Common myeloid progenitor, CD34-positive (primary cell): ENCODE measurements around the gene NYAP1.
A peak's percentile ranks its signal among the peaks of the same experiment; 100 is the strongest.

Experiments
- CTCF ChIA-PET: fragments of 350-600 bp; sonication (Branson Sonifier 250); formaldehyde crosslinking; loops from one replicate; lab custom pipeline; 2021; ENCODE audit warnings: antibody characterized with exemption; lab: Charles Lee
- POLR2A ChIA-PET: fragments of 350-600 bp; sonication (Branson Sonifier 250); formaldehyde crosslinking; loops from one replicate; lab custom pipeline; 2021; ENCODE audit warnings: antibody characterized with exemption; lab: Charles Lee
- DNase-seq, 3 donors: peaks; one replicate each; pipeline versions ENCODE4 v3.0.0 to v3.0.0-alpha.2; 2013
- H3K27ac ChIP-seq, 2 experiments: 1 replicate in 1 of 2; 2 replicates in 1 of 2; pipeline ENCODE4 v1.7.0; 2013; ENCODE audit warnings: inconsistent platforms in 2 of 2, low read length in 2 of 2, mild to moderate bottlenecking in 2 of 2, low read depth in 1 of 2, moderate library complexity in 1 of 2; ENCODE audit not compliant: severe bottlenecking in 2 of 2, insufficient read depth in 1 of 2, poor library complexity in 1 of 2
- H3K27me3 ChIP-seq, 5 experiments: replicated peaks in 2 of 5; 1 replicate in 3 of 5; 2 replicates in 2 of 5; pipeline versions ENCODE4 v1.6.1 to v1.7.0; 2013; ENCODE audit warnings: low read length in 4 of 5, mild to moderate bottlenecking in 2 of 5, moderate library complexity in 2 of 5, inconsistent platforms in 1 of 5; ENCODE audit not compliant: insufficient read depth in 5 of 5, control insufficient read depth in 4 of 5
- H3K36me3 ChIP-seq, 4 experiments: 1 replicate in 2 of 4; 2 replicates in 2 of 4; pipeline versions ENCODE4 v1.6.1 to v1.7.0; 2013; ENCODE audit warnings: low read length in 3 of 4, control low read depth in 1 of 4, mild to moderate bottlenecking in 1 of 4; ENCODE audit not compliant: control insufficient read depth in 4 of 4, insufficient read depth in 4 of 4
- H3K4me1 ChIP-seq, 4 experiments: 1 replicate in 3 of 4; 2 replicates in 1 of 4; pipeline versions ENCODE4 v1.6.1 to v1.7.1; 2013; ENCODE audit warnings: low read length in 3 of 4, mild to moderate bottlenecking in 3 of 4, control low read depth in 1 of 4, inconsistent platforms in 1 of 4, moderate library complexity in 1 of 4; ENCODE audit not compliant: control insufficient read depth in 4 of 4, insufficient read depth in 4 of 4; ENCODE audit errors: control extremely low read depth in 1 of 4
- H3K4me3 ChIP-seq, 7 experiments: 1 replicate in 4 of 7; 2 replicates in 3 of 7; pipeline versions ENCODE4 v1.5.1 to v1.7.0; 2013; ENCODE audit warnings: mild to moderate bottlenecking in 7 of 7, low read length in 6 of 7, moderate library complexity in 6 of 7, inconsistent platforms in 2 of 7, low read depth in 2 of 7, control low read depth in 1 of 7; ENCODE audit not compliant: insufficient read depth in 4 of 7, control insufficient read depth in 1 of 7; ENCODE audit errors: extremely low read depth in 1 of 7
- H3K9me3 ChIP-seq, 5 experiments: 1 replicate in 4 of 5; 2 replicates in 1 of 5; pipeline versions ENCODE4 v1.6.1 to v1.7.1; 2013; ENCODE audit warnings: low read length in 4 of 5, mild to moderate bottlenecking in 2 of 5, inconsistent platforms in 1 of 5, low read depth in 1 of 5, moderate library complexity in 1 of 5; ENCODE audit not compliant: control insufficient read depth in 4 of 5, insufficient read depth in 2 of 5; ENCODE audit errors: control extremely low read depth in 1 of 5
- WGBS: methylation state at CpG from one replicate; pipeline ENCODE4 v1.1.5; 2013; ENCODE audit not compliant: insufficient coverage; 5-methylcytosine and 5-hydroxymethylcytosine counted together

The NYAP1 gene

GRCh38 chr7:100489121-100489520, 5.4 kb downstream of the NYAP1 start:
- Histone ChIP-seq H3K36me3 (no peaks in the 10 kb centered on the region), H3K27ac (no peak overlapping the region), H3K27me3 (peaks cover 0 to 3% (median 0%) of the 10 kb centered on the region in 5 experiments), H3K4me3 (no peak overlapping the region), H3K9me3 (no peaks in the 10 kb centered on the region), H3K4me1 (peaks cover 0 to 9% (median 6%) of the 10 kb centered on the region in 4 experiments)
- POLR2A ChIA-PET = no interaction called here
- 91% methylated on average over 6 of the region's 10 CpGs for WGBS
- CTCF ChIA-PET = interaction anchor here (1.0 to 2.0 kb wide), 6 partner anchors 8 to 100 kb away, joined by 3 to 7 read pairs (median 4); no protein-coding TSS in a partner anchor
- no peak for DNase-seq

- ChIA-PET POLR2A (no interaction called here), CTCF (interaction anchor here (0.7 to 2.0 kb wide), 7 partner anchors 9 to 75 kb away, joined by 3 to 7 read pairs (median 4); no protein-coding TSS in a partner anchor)
- DNase-seq = peak; percentile 65 to 89 (median 87)
- Histone ChIP-seq H3K27ac (no peak overlapping the region), H3K4me1 (peaks cover 0 to 12% (median 7%) of the 10 kb centered on the region in 4 experiments), H3K36me3 (no peaks in the 10 kb centered on the region), H3K27me3 (peaks cover 0 to 3% (median 0%) of the 10 kb centered on the region in 5 experiments), H3K9me3 (no peaks in the 10 kb centered on the region), H3K4me3 (no peak overlapping the region)
- WGBS = 61% methylated on average over 7 of the region's 9 CpGs
These were observed 6.1 kb downstream of the NYAP1 start for GRCh38 chr7:100489824-100490223.

GRCh38 chr7:100490483-100491191, 6.9 kb downstream of the NYAP1 start:
- Histone ChIP-seq H3K9me3 (no peaks in the 10 kb centered on the region), H3K4me3 (no peak overlapping the region), H3K4me1 (peaks cover 0 to 12% (median 7%) of the 10 kb centered on the region in 4 experiments), H3K36me3 (no peaks in the 10 kb centered on the region), H3K27ac (no peak overlapping the region), H3K27me3 (peaks cover 0 to 3% (median 0%) of the 10 kb centered on the region in 5 experiments)
- WGBS = 95% methylated on average over 17 of the region's 25 CpGs
- ChIA-PET CTCF (interaction anchor here (0.7 to 2.0 kb wide), 6 partner anchors 13 to 74 kb away, joined by 3 to 7 read pairs (median 4); no protein-coding TSS in a partner anchor), POLR2A (no interaction called here)
- no peak for DNase-seq

GRCh38 chr7:100491192-100491578, 7.5 kb downstream of the NYAP1 start:
- no peaks in the 10 kb centered on the region for H3K9me3 ChIP-seq
- POLR2A ChIA-PET = no interaction called here
- H3K4me3 ChIP-seq = no peak overlapping the region
- no peaks in the 10 kb centered on the region for H3K36me3 ChIP-seq
- peaks cover 0 to 3% (median 0%) of the 10 kb centered on the region in 5 experiments for H3K27me3 ChIP-seq
- H3K4me1 ChIP-seq = peaks cover 0 to 12% (median 7%) of the 10 kb centered on the region in 4 experiments
- WGBS = 98% methylated on average over 5 of the region's 5 CpGs
- DNase-seq = no peak
- no peak overlapping the region for H3K27ac ChIP-seq
- CTCF ChIA-PET = no interaction called here

- CTCF ChIA-PET = interaction anchor here (1.0 to 1.5 kb wide), 5 partner anchors 10 to 72 kb away, joined by 4 to 6 read pairs (median 4); no protein-coding TSS in a partner anchor
- no peak for DNase-seq
- Histone ChIP-seq H3K9me3 (no peaks in the 10 kb centered on the region), H3K27ac (no peak overlapping the region), H3K27me3 (peaks cover 0 to 3% (median 0%) of the 10 kb centered on the region in 5 experiments), H3K4me1 (peaks cover 0 to 12% (median 7%) of the 10 kb centered on the region in 4 experiments), H3K4me3 (peak overlapping the region in 6 of 7 experiments; percentile 19 to 73 (median 49)), H3K36me3 (no peaks in the 10 kb centered on the region)
- POLR2A ChIA-PET = interaction anchor here (0.6 kb wide), 1 partner anchor 198 kb away, joined by 5 read pairs; no protein-coding TSS in a partner anchor
- WGBS = 89% methylated on average over 1 of the region's 5 CpGs
These were observed 9.2 kb downstream of the NYAP1 start for GRCh38 chr7:100492738-100493475.

GRCh38 chr7:100493476-100494264, 9.9 kb downstream of the NYAP1 start:
- Histone ChIP-seq H3K36me3 (no peaks in the 10 kb centered on the region), H3K27me3 (peaks cover 0 to 3% (median 0%) of the 10 kb centered on the region in 5 experiments), H3K9me3 (no peaks in the 10 kb centered on the region), H3K4me1 (peaks cover 0 to 12% (median 7%) of the 10 kb centered on the region in 4 experiments), H3K27ac (no peak overlapping the region), H3K4me3 (peak overlapping the region in 6 of 7 experiments; percentile 31 to 73 (median 49))
- WGBS = 1% methylated on average over 41 of the region's 56 CpGs
- peak in 2 of 3 donors; percentile 61 to 72 for DNase-seq
- ChIA-PET CTCF (interaction anchor here (1.0 to 1.9 kb wide), 6 partner anchors 11 to 198 kb away, joined by 4 to 6 read pairs (median 4); no protein-coding TSS in a partner anchor), POLR2A (interaction anchor here (0.6 kb wide), 1 partner anchor 197 kb away, joined by 5 read pairs; no protein-coding TSS in a partner anchor)
